ENCODE data around the gene TTC5.
"Not testable (repeated sequence)": the region's sequence is repeated elsewhere in the genome, so short reads cannot be mapped to it uniquely, and the experiment has no call there.

TTC5 gene

GRCh38 chr14:20331053-20331613 lies 25.4 kb upstream of the TTC5 start:
- peak overlapping the region; percentile 20 for H3K27ac Mint-ChIP-seq

GRCh38 chr14:20329355-20329754 lies 23.6 kb upstream of the TTC5 start:
- Mint-ChIP-seq H3K27me3 (no peaks in the 10 kb centered on the region), H3K4me1 (peaks cover 53% of the 10 kb centered on the region), H3K36me3 (ENCODE audit: low read depth) (peaks cover 59% of the 10 kb centered on the region), H3K9me3 (no peaks in the 10 kb centered on the region), H3K27ac (no peak overlapping the region), H3K4me3 (peak overlapping the region; percentile 95)
- DNase-seq (no peak), ATAC-seq (no peak)

More at GRCh38 chr14:20331053-20331613, 25.4 kb upstream of the TTC5 start:
- peaks cover 61% of the 10 kb centered on the region for H3K4me1 Mint-ChIP-seq
- H3K4me3 Mint-ChIP-seq, result peak overlapping the region; percentile 95
- DNase-seq (no peak), ATAC-seq (no peak)
- peaks cover 48% of the 10 kb centered on the region for H3K36me3 Mint-ChIP-seq (ENCODE audit: low read depth)
- H3K9me3 Mint-ChIP-seq, result no peaks in the 10 kb centered on the region
- H3K27me3 Mint-ChIP-seq, result no peaks in the 10 kb centered on the region

DNA sequence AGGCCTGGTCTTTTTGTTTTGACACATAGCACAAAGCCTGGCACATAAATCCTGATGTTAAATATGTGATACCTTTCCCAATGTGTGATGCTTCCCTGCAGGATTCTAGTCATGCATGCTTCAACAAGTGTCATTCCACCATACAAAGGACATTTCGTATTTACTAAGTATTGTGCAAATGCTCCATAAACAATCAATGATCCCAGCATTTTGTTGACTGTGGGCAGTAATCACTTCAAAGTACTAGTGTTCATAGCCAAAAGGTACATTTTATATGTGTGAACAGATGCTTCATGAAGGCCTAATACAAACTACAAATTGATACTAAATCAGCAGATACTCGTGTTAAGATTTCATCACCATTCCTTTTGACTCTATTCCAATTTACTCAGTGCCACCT lies 23.0 kb upstream of the TTC5 start:
- no peak overlapping the region for H3K27ac Mint-ChIP-seq
- no peaks in the 10 kb centered on the region for H3K27me3 Mint-ChIP-seq
- no peaks in the 10 kb centered on the region for H3K9me3 Mint-ChIP-seq
- H3K4me1 Mint-ChIP-seq, result peaks cover 53% of the 10 kb centered on the region
- ATAC-seq (no peak), DNase-seq (no peak)
- H3K4me3 Mint-ChIP-seq, result no peak overlapping the region
- H3K36me3 Mint-ChIP-seq (ENCODE audit: low read depth), result peaks cover 65% of the 10 kb centered on the region

- ATAC-seq (peak; percentile 59), DNase-seq (no peak)
- Mint-ChIP-seq H3K27ac (peak overlapping the region; percentile 0), H3K9me3 (no peaks in the 10 kb centered on the region), H3K4me1 (peaks cover 47% of the 10 kb centered on the region), H3K4me3 (peak overlapping the region; percentile 7), H3K27me3 (no peaks in the 10 kb centered on the region), H3K36me3 (ENCODE audit: low read depth) (peaks cover 70% of the 10 kb centered on the region)
Observed at GRCh38 chr14:20327005-20327869, 21.5 kb upstream of the TTC5 start.

- no peak overlapping the region for H3K27ac Mint-ChIP-seq
- DNase-seq (no peak), ATAC-seq (no peak)
- no peaks in the 10 kb centered on the region for H3K4me1 Mint-ChIP-seq
- no peaks in the 10 kb centered on the region for H3K9me3 Mint-ChIP-seq
- no peaks in the 10 kb centered on the region for H3K27me3 Mint-ChIP-seq
- H3K4me3 Mint-ChIP-seq, result no peak overlapping the region
- H3K36me3 Mint-ChIP-seq (ENCODE audit: low read depth), result peaks cover 66% of the 10 kb centered on the region
Observed at GRCh38 chr14:20317720-20318119, 12.0 kb upstream of the TTC5 start.

DNA sequence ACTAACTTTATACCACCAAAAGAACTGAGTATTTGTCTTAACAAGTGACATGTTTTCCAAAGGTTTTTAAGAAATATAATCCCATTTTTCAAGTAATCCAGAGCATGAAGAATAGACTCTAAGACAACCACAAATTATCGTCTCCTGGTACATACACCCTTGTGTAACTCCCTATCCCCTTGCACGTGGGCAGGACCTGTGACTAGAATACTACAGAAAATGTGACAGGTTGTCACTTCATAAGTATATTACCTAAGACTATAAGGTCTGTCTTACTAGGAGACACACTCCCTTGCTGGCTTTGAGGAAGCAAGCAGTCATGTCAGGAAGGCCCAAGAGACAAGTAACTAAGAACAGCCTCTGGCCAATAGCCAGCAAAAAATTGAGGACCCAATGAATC lies 8.3 kb upstream of the TTC5 start:
- no peak for DNase-seq
- Mint-ChIP-seq H3K36me3 (ENCODE audit: low read depth) (peaks cover 57% of the 10 kb centered on the region), H3K4me1 (no peaks in the 10 kb centered on the region)

DNA sequence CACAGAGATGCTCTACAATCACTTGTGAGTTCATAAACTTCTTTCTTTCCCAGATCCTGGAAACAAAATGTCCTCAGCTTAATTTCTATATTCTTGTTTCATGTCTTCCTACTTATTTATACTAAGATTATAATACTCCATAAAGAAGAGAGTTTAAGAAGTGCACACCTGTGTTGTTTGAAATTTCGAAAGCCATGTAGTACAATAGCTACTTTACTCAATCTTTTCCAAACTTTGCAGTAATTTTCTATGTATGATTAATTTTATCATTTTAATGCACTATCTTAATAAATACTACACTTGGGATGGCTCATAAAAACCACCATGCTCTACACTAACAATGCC lies 300 bp upstream of the TTC5 start:
- H3K36me3 Mint-ChIP-seq (ENCODE audit: low read depth), result peaks cover 7% of the 10 kb centered on the region
- peaks cover 2% of the 10 kb centered on the region for H3K27me3 Mint-ChIP-seq
- DNase-seq (no peak), ATAC-seq (peak; percentile 8)
- H3K27ac Mint-ChIP-seq, result peak overlapping the region; percentile 88
- H3K4me1 Mint-ChIP-seq, result peaks cover 36% of the 10 kb centered on the region
- no peaks in the 10 kb centered on the region for H3K9me3 Mint-ChIP-seq
- peak overlapping the region; percentile 93 for H3K4me3 Mint-ChIP-seq

More for the DNA sequence above, 8.3 kb upstream of the TTC5 start:
- Mint-ChIP-seq H3K27ac (no peak overlapping the region), H3K27me3 (no peaks in the 10 kb centered on the region), H3K4me3 (no peak overlapping the region), H3K9me3 (no peaks in the 10 kb centered on the region)
- no peak for ATAC-seq

- peaks cover 2% of the 10 kb centered on the region for H3K27me3 Mint-ChIP-seq
- peaks cover 36% of the 10 kb centered on the region for H3K4me1 Mint-ChIP-seq
- H3K9me3 Mint-ChIP-seq, result no peaks in the 10 kb centered on the region
- H3K4me3 Mint-ChIP-seq, result no peak overlapping the region
- no peak for DNase-seq
- ATAC-seq, result peak; percentile 26
- no peak overlapping the region for H3K27ac Mint-ChIP-seq
- H3K36me3 Mint-ChIP-seq (ENCODE audit: low read depth), result peaks cover 17% of the 10 kb centered on the region
Observed at GRCh38 chr14:20302042-20302755, 3.6 kb downstream of the TTC5 start.

GRCh38 chr14:20295067-20295466 lies 10.7 kb downstream of the TTC5 start:
- H3K36me3 Mint-ChIP-seq (ENCODE audit: low read depth), result peaks cover 38% of the 10 kb centered on the region
- ATAC-seq (peak; percentile 85), DNase-seq (peak; percentile 14)
- no peak overlapping the region for H3K4me3 Mint-ChIP-seq
- H3K27me3 Mint-ChIP-seq, result no peaks in the 10 kb centered on the region
- no peaks in the 10 kb centered on the region for H3K9me3 Mint-ChIP-seq
- peak overlapping the region; percentile 6 for H3K27ac Mint-ChIP-seq
- peaks cover 14% of the 10 kb centered on the region for H3K4me1 Mint-ChIP-seq

- Mint-ChIP-seq H3K4me3 (no peak overlapping the region), H3K27ac (peak overlapping the region; percentile 6), H3K36me3 (ENCODE audit: low read depth) (peaks cover 41% of the 10 kb centered on the region), H3K4me1 (peaks cover 14% of the 10 kb centered on the region), H3K27me3 (no peaks in the 10 kb centered on the region), H3K9me3 (no peaks in the 10 kb centered on the region)
- no peak for DNase-seq
- ATAC-seq, result no peak
Observed at GRCh38 chr14:20294636-20295035, 11.1 kb downstream of the TTC5 start.

- Mint-ChIP-seq H3K36me3 (ENCODE audit: low read depth) (peaks cover 77% of the 10 kb centered on the region), H3K4me1 (peaks cover 19% of the 10 kb centered on the region)
- not testable (repeated sequence) for H3K9me3 Mint-ChIP-seq, H3K4me3 Mint-ChIP-seq, ATAC-seq, H3K27ac Mint-ChIP-seq, H3K27me3 Mint-ChIP-seq, DNase-seq
Observed at GRCh38 chr14:20281998-20282397, 23.8 kb downstream of the TTC5 start.

GRCh38 chr14:20280265-20280664 lies 25.5 kb downstream of the TTC5 start:
- not testable (repeated sequence) for H3K4me3 Mint-ChIP-seq, H3K27ac Mint-ChIP-seq, H3K27me3 Mint-ChIP-seq, ATAC-seq, DNase-seq, H3K9me3 Mint-ChIP-seq
- peaks cover 19% of the 10 kb centered on the region for H3K4me1 Mint-ChIP-seq
- H3K36me3 Mint-ChIP-seq (ENCODE audit: low read depth), result peaks cover 63% of the 10 kb centered on the region

DNA sequence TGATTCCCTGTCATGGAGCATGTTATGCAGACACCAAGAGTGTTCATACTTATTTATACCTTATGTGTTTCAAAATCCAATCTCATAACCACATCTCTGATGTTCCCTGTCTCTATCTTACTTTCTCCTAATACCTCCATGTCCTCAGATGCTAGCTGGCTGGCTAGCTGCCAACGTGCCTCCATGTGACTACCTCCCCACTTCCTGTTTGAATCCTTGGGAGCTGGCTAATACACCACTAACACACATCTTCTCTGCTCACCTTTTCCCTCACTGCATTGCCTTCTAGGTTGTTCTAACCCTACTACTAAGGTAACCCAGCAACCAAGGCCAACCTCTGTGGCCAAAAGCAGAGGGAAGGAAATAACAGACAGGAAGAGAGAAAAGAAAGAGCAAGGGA lies 27.3 kb downstream of the TTC5 start:
- Mint-ChIP-seq H3K4me3 (no peak overlapping the region), H3K9me3 (peaks cover 21% of the 10 kb centered on the region), H3K27ac (no peak overlapping the region), H3K4me1 (peaks cover 19% of the 10 kb centered on the region), H3K36me3 (ENCODE audit: low read depth) (peaks cover 65% of the 10 kb centered on the region), H3K27me3 (no peaks in the 10 kb centered on the region)
- peak; percentile 6 for DNase-seq
- ATAC-seq, result no peak

GRCh38 chr14:20277409-20277808 lies 28.3 kb downstream of the TTC5 start:
- Mint-ChIP-seq H3K4me1 (peaks cover 19% of the 10 kb centered on the region), H3K9me3 (peaks cover 22% of the 10 kb centered on the region), H3K27ac (no peak overlapping the region), H3K4me3 (no peak overlapping the region), H3K36me3 (ENCODE audit: low read depth) (peaks cover 66% of the 10 kb centered on the region), H3K27me3 (no peaks in the 10 kb centered on the region)
- ATAC-seq (no peak), DNase-seq (no peak)

DNA sequence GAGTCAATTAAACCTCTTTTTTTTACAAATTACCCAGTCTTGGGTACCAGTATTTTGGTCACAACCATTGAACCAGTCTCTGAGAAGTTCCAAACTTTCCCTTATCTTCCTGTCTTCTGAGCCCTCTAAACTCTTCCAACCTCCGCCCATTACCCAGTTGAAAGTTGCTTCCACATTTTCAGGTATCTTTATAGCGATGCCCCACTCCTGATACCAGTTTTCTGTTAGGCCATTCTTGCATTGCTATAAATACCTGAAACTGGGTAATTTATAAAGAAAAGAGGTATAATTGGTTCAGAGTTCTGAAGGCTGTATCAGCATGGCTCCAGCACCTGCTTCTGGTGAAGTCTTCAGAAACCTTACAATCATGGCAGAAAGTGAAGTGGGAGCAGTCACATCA lies 31.7 kb downstream of the TTC5 start:
- Mint-ChIP-seq H3K36me3 (ENCODE audit: low read depth) (peaks cover 48% of the 10 kb centered on the region), H3K27me3 (no peaks in the 10 kb centered on the region), H3K4me3 (no peak overlapping the region), H3K27ac (no peak overlapping the region), H3K9me3 (peaks cover 29% of the 10 kb centered on the region), H3K4me1 (peaks cover 6% of the 10 kb centered on the region)
- DNase-seq (no peak), ATAC-seq (no peak)
